ENCODE data around the gene NRXN3.

The NRXN3 gene

DNA sequence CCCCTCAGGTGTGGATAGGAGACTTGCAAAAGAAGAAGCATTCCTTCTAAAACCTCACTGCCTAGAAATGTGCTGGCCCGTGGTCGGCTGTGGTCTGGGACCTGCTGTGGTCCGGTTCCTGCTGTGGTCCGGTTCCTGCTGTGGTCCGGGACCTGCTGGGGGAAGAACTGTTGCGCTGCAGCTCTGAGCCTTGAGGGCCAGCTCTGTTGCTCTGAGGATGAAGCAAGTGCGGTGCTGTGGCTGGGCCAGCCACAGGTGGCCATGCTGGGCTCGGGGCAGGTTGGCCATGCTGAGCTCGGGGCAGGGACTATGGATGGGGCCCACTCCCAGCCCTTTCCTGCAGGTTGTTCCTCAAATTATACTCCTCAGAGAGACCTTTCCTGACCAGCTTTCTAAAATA lies 5.2 kb downstream of the NRXN3 start:
- DNase-seq: no peak

DNA sequence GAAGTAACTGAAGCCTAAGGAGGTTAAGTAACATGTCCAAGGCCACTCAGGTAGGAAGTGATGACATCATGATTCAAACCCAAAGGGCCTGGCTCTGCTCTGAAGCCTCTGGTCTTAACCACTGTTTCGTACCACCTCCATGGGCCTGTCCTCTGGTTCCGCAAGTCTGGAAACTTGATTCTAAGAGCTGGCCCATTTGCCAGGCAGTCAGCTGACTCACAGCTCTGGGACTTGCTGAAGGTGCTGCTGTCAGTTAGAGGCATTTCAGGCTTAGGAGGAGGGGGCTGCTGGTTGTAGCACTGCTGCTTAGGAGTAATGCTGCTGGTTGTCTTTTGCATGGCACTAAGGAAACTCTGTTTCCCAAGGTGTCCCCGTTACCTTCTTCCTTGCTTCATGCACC lies 7.9 kb downstream of the NRXN3 start:
- DNase-seq: no peak

DNA sequence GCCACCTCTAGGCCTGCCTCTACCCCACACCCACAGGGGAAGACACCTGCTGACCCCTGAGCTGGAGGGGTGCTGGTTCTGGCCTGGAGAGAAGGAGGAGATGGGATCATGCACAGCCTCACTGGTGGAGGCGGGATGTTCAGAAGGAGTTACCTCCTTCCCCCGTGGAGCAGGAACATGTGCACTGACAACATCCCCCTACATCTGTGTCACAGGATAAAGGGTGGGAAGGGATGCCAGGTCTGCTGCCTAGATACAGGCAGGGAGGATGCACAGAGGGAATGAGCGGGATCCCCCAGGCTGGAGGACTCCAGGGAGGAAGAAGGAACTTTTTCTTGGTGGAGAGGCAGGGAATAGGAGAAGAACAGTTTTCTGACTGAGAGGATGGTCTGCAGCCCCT lies 8.8 kb downstream of the NRXN3 start:
- DNase-seq: no peak

DNA sequence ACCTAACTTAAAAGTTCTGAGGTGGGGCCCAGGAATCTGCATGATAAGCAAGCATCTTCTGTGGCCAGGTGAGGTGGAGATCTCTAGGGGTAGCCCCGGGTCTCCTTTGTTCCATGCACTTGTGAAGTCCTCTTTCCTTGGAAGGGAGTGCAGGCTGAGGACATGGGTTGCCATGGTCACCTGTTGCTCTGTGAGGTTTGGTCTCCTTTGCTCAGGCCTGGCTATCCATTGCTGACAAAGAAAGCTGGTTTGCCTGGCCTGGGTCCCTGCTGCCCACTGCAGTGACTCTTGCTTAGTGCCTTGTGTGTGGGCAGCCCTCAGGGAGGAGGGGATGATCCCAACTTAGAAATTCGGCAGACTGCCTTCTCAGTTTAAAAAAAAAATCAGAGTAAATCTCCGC lies 11.1 kb downstream of the NRXN3 start:
- DNase-seq: no peak

DNA sequence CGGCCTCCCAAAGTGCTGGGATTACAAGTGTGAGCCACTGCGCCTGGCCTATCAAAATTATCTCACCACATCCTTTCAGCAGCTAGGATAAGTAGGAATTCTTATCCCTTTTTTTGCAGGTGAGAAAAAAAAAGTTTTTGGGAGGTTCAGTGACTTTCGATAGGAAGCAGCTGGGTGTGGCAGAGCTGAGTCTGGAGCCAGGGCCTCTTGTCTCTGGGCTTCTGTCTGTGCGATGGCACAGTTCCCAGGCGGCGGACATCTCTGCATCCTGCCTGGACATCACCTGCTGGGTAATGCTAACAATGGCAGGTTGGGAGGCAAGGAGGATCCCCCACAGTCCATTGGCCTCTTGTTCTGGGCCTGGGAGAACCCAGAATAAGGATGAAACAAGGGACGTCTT lies 12.5 kb downstream of the NRXN3 start:
- no peak for DNase-seq

DNA sequence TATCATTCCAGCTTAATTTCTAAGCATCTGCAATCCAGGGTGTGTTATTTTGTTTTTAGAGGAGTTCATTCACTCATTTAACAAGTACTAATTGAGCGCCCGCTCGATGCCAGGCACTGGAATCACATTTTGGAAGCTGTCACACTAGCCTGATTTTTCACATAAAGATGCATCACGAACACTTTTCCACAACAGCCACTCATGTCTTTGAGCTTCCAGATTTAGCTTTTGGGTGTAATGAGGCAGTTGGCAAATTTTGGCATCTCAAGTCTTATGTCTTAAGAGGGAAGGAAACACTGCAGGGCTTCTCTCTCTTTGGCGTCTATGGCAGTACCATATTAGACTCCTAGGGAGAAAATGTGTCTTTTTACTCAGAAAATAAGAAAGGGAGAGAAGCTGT lies 14.0 kb downstream of the NRXN3 start:
- DNase-seq: no peak

DNA sequence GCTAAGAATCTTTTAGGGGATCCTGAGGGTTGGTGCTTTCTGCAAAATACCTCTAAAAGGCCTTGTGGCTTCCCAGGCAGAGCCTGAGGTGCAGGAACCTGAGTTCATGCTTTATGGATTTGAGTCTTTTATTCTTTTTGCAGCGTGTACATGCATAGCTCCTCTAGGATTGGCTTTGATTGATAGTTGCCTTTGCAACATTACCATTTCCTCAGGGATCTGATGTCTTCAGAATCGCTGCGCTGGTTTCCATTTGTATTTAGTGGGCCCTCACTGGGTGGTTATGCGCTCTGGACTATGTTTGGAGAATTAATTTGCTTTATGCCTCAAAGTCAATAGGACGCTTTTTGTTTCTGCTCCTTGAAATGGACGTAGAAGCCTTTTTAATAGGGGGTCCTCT lies 16.1 kb downstream of the NRXN3 start:
- no peak for DNase-seq

DNA sequence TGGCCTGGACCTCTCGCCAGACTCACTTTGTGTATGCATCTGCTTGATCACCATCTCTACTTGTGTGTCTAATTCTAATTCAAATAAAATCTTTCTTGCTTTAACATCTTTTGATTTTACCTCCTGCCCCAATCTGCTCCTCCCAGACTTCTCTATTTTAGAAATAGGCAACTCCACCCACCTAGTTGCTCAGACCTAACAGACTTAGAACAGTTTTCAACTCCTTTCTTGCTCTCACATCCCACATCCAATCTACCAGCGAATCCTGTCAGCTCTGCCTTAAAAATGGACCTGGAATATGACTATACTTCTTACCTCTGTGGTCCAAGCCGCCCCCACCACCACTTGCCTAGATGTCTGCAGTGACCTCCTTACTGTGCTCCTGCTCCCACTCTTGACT lies 18.7 kb downstream of the NRXN3 start:
- DNase-seq: no peak

DNA sequence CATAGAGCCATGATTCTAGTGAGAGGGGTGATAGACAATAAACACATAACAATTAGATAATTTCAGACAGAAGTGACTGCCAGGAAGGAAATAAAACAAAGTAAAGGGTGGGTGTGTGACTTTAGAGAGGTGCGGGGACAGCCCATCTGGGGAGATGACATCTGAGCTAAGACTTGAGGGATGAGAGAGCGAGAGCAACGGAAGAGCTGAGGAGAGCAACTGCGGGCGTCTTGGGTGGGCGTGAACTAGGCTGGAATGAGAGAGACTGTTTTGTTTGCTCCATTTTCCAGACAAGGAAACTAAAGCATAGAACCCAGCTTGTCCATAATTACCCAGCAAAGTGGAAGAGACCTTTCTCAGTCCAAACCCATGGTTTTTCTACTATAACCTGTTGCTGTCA lies 25.3 kb downstream of the NRXN3 start:
- no peak for DNase-seq

DNA sequence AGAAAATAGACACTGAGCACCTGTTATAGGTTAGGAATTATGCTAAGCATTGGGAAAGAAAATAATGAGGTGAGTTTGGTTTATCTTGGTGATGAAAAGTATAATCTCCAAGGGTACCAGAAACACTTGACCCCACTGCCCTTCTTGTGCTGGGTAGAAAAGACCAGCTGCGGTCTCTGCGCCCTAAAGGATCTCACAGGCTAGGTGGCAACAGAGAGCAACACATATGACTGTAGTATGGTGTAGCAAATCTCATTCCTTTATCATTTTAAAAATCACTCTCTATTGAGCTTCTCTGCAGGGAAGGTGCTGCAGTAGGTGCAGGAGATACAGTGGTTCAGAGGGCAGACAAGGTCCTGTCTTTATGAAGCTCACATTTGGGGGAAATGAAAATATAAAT lies 26.1 kb downstream of the NRXN3 start:
- no peak for DNase-seq

DNA sequence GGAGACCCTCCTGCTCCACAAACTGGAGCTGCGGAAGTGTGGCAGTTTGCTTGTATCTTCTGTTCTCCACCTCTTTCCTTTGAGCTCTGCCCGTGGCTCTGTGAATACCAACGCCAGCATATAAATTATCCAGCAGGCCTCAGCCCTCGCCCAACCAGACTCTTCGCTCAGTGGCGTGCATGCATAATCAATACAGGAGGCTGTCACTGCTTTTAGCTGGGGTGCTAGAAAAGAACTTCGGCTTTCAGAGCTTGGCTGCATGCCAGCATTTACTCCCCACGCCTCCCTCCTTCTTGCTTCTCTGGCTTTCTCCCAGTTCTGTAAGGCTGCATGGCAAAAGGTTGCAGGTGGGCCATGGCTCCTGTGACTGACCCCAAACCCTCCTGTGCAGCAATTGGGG lies 26.9 kb downstream of the NRXN3 start:
- no peak for DNase-seq

DNA sequence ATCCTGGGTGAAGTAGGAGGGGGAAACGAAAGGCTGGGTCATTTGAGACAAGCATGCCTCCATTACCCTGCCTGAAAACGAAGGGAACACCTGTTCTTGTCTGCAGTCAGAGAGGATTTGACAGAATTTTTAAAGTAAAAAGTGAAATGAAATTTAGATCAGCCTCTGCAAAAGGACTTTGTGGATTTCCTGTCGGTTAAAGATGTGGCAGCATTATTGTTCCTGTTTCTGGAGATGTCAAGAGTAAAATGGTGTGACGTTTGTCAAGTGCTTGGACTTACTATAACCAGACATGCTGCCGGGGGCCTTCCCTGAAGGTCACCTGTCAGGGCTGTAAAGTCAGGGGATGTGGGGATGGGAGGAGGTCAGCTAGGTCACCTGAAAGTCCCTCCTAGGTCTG lies 32.0 kb downstream of the NRXN3 start:
- no peak for DNase-seq

DNA sequence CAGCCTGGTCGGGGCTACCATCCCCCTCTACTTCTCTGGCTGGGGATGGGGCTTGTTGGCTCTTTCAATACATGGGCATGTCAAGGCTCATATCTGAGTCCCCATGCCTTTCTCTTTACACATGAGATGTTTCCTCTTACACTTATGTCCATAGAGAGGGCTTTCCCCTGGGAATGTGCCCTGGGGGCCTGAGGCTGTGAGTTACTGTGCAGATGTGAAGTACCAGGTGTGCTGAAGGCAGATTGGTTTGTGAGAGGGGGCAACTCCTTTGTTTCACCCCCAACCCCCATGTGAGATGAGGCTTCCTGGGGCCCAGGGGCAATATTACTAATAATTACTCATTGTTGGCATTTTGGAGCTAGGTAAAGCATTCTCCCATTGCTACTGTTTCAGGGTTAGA lies 32.8 kb downstream of the NRXN3 start:
- DNase-seq: no peak

DNA sequence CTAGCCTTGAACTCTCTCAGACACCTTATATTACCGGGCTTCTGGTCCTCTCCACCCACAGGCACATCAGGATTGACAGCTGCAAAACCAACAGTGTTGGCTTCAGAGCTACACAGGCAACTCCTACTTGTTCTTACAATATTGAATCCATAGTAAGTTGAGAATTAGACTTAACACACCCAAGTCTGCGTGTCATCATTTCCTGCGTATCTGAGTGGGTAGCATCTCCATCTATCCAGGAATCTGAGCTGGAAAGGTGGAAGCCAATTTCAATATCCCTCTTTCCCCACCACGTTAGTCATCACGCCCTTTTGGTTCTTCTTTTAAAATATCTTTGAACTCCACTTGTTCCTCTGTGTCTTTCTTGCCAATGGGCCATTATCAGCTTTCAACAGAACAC lies 37.2 kb downstream of the NRXN3 start:
- DNase-seq: no peak

DNA sequence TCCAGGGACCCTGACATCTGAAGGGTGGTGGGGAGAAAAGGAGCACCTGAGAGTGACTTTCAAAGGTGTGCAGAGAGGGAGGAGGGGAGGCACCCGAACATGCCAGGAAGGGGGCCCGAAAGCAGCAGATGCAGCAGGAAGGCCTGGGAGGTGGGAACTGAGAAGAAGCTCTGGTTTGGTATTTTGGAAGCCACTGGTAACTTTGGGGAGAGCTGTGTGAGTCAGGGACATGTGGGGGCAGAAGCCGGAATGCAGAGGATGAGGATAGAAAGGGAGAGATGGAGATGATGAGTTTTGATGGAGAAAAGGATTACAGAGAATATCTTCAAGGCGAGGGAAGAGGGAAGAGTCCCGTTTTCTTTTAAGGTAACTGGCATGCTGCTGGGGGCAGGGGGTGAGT lies 50.1 kb downstream of the NRXN3 start:
- no peak for DNase-seq

DNA sequence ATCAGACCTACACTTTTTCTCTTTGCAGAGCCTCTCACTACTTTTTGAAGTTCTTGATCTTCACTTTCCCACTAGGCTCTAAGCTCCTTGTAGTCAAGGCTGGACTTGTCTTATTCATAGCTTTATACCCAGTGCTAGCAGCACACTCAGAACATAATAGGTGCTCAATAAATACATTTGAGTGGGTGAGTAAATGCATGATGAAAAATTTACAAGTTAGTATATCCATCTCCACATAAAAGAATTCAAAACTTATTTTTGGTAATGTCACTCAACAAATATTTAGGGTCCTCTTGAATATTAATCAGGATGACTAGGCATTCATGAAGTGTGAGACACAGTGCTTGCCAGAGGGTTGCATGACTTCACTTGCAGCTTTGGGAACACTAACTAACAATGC lies 52.6 kb downstream of the NRXN3 start:
- DNase-seq: no peak

DNA sequence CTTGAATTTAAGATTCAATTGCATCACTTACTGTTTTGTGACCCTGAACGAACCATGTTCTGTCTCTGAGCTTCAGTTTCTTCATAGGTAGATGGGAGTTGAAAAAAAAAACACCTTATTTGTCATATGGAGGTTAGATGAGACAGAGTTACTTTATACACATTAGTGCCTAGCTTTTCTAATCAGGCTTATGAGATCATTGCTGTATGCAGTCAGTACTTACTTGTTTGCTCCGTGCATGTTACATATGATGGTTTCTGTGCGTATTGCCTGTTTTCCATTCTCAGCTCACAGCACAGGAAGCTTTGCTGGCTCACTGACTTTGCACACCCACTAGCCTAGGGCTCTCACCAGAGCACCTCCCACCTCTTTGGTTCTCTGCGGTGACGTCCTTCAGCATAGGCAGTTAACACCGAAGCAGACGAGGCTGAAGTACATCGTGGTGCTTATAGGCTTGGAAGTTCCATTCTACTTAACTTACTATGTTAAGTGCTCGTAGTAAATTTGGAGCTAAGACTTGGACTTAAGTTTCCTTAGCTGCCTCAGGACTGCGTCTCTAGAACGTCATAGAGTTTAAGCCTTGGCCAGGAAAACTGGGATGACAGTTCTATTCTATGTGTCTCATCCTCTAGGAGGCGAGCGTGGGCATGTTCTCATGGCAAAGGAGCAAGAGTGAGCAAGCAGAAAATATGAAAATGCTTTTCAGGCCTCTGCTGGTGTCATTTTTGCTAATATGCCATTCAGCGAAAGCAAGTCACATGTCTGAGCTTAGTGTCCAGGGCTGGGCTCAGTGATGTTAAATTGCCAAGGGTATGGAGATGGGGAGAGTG lies 57.3 kb downstream of the NRXN3 start:
- no peak for DNase-seq

DNA sequence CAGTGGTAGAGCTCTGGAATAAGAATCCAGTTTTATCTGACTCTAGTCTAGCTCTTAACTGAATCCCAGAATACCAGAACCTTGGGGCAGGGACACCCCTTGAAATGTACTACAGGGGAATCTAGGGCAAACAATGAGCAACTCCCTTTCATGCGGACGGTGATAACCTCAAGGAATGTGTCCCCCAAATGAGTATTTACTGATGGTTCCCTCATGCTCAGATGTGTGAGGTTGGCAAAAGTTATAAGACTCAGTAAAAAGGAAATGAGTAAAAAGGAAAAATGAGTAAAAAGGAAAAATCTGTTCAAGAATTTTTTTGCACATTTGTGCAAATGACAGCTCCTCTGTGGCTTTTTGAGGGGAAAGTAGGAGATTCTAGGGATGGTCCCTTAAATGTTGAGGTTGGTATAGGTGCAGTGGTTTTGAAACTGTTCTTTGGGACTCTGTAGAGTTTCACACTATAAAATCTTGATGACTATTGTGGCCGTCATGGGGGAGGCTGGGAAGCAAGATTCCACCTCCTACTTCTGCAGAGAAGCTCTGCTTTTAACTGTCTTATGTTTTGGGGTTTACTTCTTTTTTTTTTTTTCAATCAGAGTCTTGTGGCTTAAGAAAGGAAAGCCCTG lies 58.6 kb downstream of the NRXN3 start:
- DNase-seq: no peak

DNA sequence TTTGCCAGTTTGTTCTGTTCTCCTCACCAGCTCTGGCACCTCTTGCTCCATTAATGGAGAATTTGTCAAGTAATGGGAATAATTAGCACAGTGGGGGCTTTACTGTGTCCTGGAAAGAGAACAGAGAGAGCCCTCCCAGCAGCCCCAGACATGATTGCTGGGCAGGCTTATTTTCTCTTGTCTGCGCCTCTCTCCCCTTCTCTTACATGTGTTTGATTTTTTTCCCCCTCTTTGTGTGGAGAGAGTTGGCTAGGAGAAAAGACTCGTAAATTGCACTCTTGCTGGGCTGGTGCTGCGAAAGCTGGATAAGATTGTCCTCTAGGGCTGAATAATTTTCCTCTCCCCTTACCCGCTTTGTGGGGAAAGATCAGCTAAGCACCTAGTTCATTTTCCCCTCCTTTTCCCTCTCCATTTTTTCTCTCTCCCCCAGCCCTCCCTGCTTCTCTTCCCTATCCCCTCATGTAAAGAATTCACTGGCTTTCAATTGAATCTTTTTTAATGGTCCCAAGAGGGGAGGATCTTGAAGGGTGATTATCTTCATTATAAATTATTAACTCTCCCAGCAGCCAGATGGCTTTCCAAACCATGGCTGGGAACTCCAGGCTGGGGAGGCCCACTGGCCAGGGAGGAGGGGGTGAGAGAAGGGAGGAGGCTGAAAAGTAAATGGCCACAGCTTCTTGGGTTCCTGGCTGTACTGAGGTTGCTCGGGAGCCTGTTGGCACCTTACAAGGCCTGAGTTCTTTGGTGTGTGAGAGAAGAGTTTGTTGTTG lies 62.2 kb downstream of the NRXN3 start:
- no peak for DNase-seq

DNA sequence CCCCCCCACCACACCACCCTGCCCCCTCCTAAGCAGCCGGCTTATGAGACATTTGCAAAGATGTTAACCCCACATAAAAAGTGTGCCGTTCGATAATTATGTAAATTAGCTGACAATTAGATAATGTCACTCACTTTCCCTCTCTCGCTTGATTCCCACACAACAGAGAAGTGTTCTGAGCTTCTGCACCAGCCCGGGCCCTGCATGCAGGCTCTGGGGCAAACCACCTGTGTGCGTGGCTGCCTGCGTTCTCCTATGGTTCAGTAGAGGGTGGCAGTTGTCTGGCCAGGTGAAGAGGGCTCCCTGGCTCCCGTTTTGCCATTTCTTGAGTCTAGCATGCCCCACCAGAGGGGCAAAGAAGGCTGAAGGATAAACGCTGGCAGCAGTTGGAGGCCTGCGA lies 68.0 kb downstream of the NRXN3 start:
- DNase-seq: no peak

DNA sequence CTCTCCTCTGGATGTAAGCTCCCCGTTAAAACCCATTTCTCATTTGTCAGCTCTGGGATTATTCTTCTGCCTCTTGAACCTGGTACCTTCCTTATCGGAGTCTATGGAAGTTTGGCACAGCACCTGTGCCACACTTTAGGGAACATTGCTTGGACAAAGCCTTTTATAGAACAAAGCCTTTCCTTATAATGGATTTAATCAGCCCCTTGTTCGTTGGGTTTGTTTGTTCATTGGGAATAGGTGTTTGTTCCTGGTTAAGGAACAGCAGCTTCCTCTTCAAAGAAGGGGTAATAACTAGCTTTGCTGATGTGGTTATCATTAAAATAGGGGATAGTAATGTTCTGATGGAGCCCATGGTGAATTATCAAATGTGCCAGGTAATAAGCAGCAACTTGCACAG lies 70.4 kb downstream of the NRXN3 start:
- DNase-seq: no peak

DNA sequence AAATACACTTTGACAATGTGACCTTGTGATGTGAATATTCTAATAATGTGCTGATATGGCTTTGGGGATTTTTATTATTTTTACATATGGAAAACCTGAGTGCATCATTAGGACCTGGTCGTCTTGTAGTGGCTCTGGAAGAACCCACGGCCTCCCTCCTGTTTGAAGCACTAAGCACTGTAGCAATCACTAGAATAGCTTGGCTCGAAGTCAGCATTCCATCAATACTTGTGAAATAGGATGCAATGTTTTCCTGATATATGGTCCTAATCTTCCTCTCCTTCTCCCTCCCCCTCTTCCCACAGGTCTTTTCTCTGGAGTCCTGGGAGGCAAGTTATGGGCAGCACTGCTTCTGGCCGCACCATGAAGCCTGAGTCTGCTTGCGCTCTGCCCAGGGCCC lies 71.9 kb downstream of the NRXN3 start:
- DNase-seq: no peak

DNA sequence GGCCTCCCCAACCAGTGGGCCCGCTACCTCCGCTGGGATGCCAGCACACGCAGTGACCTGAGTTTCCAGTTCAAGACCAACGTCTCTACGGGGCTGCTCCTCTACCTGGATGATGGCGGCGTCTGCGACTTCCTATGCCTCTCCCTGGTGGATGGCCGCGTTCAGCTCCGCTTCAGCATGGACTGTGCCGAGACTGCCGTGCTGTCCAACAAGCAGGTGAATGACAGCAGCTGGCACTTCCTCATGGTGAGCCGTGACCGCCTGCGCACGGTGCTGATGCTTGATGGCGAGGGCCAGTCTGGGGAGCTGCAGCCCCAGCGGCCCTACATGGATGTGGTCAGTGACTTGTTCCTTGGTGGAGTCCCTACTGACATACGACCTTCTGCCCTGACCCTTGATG lies 73.0 kb downstream of the NRXN3 start:
- no peak for DNase-seq

DNA sequence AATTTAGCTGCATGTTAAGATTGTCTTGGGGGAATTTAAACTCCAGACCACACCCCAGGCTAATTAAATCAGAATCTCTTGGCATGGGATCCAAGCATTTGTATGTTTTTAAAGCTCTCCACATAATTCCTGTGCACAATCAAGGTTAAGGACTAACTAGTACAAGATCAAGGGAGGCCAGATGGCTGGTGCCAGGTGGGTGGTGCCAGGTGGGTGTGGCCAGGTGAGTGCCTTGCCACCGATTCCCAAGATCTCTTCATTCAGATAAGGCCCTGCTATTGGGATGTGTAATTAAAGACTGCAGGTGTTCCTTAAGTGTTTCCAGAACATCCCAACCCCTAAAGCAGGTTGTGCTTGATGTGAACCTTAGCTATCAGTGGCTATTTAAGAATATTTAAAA lies 75.1 kb downstream of the NRXN3 start:
- DNase-seq: no peak
